HepG2 (cell line): ENCODE measurements around the gene SYNPO. TPM values are rescaled to one million over a fixed set of nuclear protein-coding genes. Genes with fewer than 3 reads are reported as not detected.
A peak's percentile ranks its signal among the peaks of the same experiment; 100 is the strongest.

Experiments
- ARHGAP35 ChIP-seq: sonication (generic); formaldehyde crosslinking; IDR thresholded peaks from 2 replicates; pipeline ENCODE4 v1.9.0; 2022; ENCODE audit warnings: mild to moderate bottlenecking, inconsistent platforms, moderate library complexity, missing genetic modification reagents, borderline replicate concordance
- ATAD3A ChIP-seq: sonication (generic); formaldehyde crosslinking; IDR thresholded peaks from 2 replicates; pipeline ENCODE4 v1.4.0; 2020; ENCODE audit warnings: missing genetic modification reagents
- CBX1 ChIP-seq: IDR thresholded peaks from one replicate; pipeline ENCODE4 v1.6.1; 2016; ENCODE audit warnings: antibody characterized with exemption, low read depth
- CCDC6 ChIP-seq: sonication (generic); formaldehyde crosslinking; IDR thresholded peaks from 2 replicates; pipeline ENCODE4 v1.8.1; 2022; ENCODE audit warnings: mild to moderate bottlenecking, missing genetic modification reagents, moderate library complexity
- ELF4 ChIP-seq: sonication (generic); formaldehyde crosslinking; IDR thresholded peaks from 2 replicates; pipeline ENCODE4 v1.5.0; 2020; ENCODE audit warnings: missing genetic modification reagents, mild to moderate bottlenecking, moderate library complexity, borderline replicate concordance
- HDAC1 ChIP-seq: sonication (generic); formaldehyde crosslinking; IDR thresholded peaks from 2 replicates; pipeline ENCODE4 v1.5.1; 2020; ENCODE audit warnings: mild to moderate bottlenecking, missing genetic modification reagents
- HNRNPK ChIP-seq: fragments of 200-400 bp; formaldehyde crosslinking; IDR thresholded peaks from 2 replicates; pipeline ENCODE4 v1.6.1; 2018; ENCODE audit warnings: low read length, low read depth, moderate library complexity, mild to moderate bottlenecking; ENCODE audit not compliant: poor library complexity, severe bottlenecking
- KLF16 ChIP-seq, 2 experiments: sonication (generic) in 1 of 2; formaldehyde crosslinking in 1 of 2; IDR thresholded peaks; 2 replicates each; pipeline versions ENCODE4 v1.6.1 to v1.8.0; 2016 to 2023; ENCODE audit warnings: missing genetic modification reagents in 2 of 2, missing compliant biosample characterization in 1 of 2
- MEIS2 ChIP-seq: sonication (generic); formaldehyde crosslinking; IDR thresholded peaks from 2 replicates; pipeline ENCODE4 v1.9.0; 2021; ENCODE audit warnings: mild to moderate bottlenecking, missing genetic modification reagents
- MIER3 ChIP-seq: IDR thresholded peaks from 2 replicates; pipeline ENCODE4 v1.6.1; 2016; ENCODE audit warnings: missing compliant biosample characterization, borderline replicate concordance
- NFE2L1 ChIP-seq: sonication (generic); formaldehyde crosslinking; IDR thresholded peaks from 2 replicates; pipeline ENCODE4 v1.4.0; 2020; ENCODE audit warnings: missing genetic modification reagents, mild to moderate bottlenecking, borderline replicate concordance
- NPAS2 ChIP-seq: sonication (generic); formaldehyde crosslinking; IDR thresholded peaks from 2 replicates; pipeline ENCODE4 v1.8.0; 2022; ENCODE audit warnings: mild to moderate bottlenecking, missing genetic modification reagents, borderline replicate concordance
- NR2C2 ChIP-seq: sonication (generic); formaldehyde crosslinking; IDR thresholded peaks from 2 replicates; pipeline ENCODE4 v1.4.0; 2020; ENCODE audit warnings: missing genetic modification reagents, mild to moderate bottlenecking, moderate library complexity, borderline replicate concordance
- PLRG1 ChIP-seq: fragments of 450-650 bp; conservative IDR thresholded peaks from 2 replicates; pipeline ENCODE4 v1.6.1; 2016
- WIZ ChIP-seq: sonication (generic); formaldehyde crosslinking; IDR thresholded peaks from 2 replicates; pipeline ENCODE4 v1.5.1; 2020; ENCODE audit warnings: mild to moderate bottlenecking, missing genetic modification reagents
- XBP1 ChIP-seq: sonication (generic); formaldehyde crosslinking; IDR thresholded peaks from 2 replicates; pipeline ENCODE4 v1.5.0; 2020; ENCODE audit warnings: missing genetic modification reagents
- ZFP1 ChIP-seq: IDR thresholded peaks from 2 replicates; pipeline ENCODE4 v1.6.1; 2016
- ZFX ChIP-seq: sonication (generic); formaldehyde crosslinking; IDR thresholded peaks from 2 replicates; pipeline ENCODE4 v1.4.0; 2020; ENCODE audit warnings: mild to moderate bottlenecking, low read depth, missing genetic modification reagents, moderate library complexity
- ZNF350 ChIP-seq: sonication (generic); formaldehyde crosslinking; IDR thresholded peaks from 2 replicates; pipeline ENCODE4 v1.4.0; 2020; ENCODE audit warnings: mild to moderate bottlenecking, low read depth, missing genetic modification reagents, borderline replicate concordance
- ZNF660 ChIP-seq: sonication (generic); formaldehyde crosslinking; IDR thresholded peaks from 2 replicates; pipeline ENCODE4 v1.5.1; 2020; ENCODE audit warnings: mild to moderate bottlenecking, low read depth, missing genetic modification reagents, borderline replicate concordance
- ZNF674 ChIP-seq: sonication (generic); formaldehyde crosslinking; IDR thresholded peaks from 2 replicates; pipeline ENCODE4 v1.5.0; 2020; ENCODE audit warnings: low read depth, mild to moderate bottlenecking, missing genetic modification reagents
- ZNF883 ChIP-seq: sonication (generic); formaldehyde crosslinking; IDR thresholded peaks from 2 replicates; pipeline ENCODE4 v1.5.1; 2020; ENCODE audit warnings: mild to moderate bottlenecking, missing genetic modification reagents; ENCODE audit errors: not compliant biosample characterization
- polyA plus RNA-seq, 8 experiments: library from polyadenylated mRNA; depleted of rRNA in 3 of 8; stranded (reverse) in 7 of 8; unstranded in 1 of 8; fragments of >200 nt; fragmentation: Illumina TruSeq in 4 of 8; extraction: Trizol in 4 of 8; gene quantifications; 2 replicates each; pipeline versions ENCODE4 v1.2.1 to v1.2.3, GENCODE V29; 2011 to 2016; ENCODE audit warnings: low read depth in 4 of 8, missing spikeins in 1 of 8, mixed read lengths in 1 of 8; ENCODE audit not compliant: insufficient read depth in 1 of 8
- total RNA-seq, 5 experiments: library from RNA; depleted of rRNA; stranded (reverse); fragments of >200 nt; fragmentation: Illumina TruSeq; extraction: Trizol; gene quantifications; 2 replicates each; pipeline ENCODE4 v1.2.3, GENCODE V29; 2016; ENCODE audit warnings: low read depth in 1 of 5
- TF ChIP-seq, protein P1 (sequence below): sonication (generic); formaldehyde crosslinking; IDR thresholded peaks from 2 replicates; pipeline ENCODE4 v1.4.0; 2020; ENCODE audit warnings: missing genetic modification reagents, mild to moderate bottlenecking, borderline replicate concordance
- TF ChIP-seq, protein P2 (sequence below): fragments of 450-650 bp; IDR thresholded peaks from 2 replicates; pipeline ENCODE4 v1.6.1; 2016
- TF ChIP-seq, protein P3 (sequence below): sonication (generic); formaldehyde crosslinking; IDR thresholded peaks from 2 replicates; pipeline ENCODE4 v1.8.0; 2022; ENCODE audit warnings: mild to moderate bottlenecking, missing genetic modification reagents, moderate library complexity

SYNPO gene
- total and polyA plus RNA-seq, 2 of the 13 experiments (the other 11 are each of a cell fraction or from before 2014, with no cell fraction given): 0.09 to 0.30 TPM

DNA sequence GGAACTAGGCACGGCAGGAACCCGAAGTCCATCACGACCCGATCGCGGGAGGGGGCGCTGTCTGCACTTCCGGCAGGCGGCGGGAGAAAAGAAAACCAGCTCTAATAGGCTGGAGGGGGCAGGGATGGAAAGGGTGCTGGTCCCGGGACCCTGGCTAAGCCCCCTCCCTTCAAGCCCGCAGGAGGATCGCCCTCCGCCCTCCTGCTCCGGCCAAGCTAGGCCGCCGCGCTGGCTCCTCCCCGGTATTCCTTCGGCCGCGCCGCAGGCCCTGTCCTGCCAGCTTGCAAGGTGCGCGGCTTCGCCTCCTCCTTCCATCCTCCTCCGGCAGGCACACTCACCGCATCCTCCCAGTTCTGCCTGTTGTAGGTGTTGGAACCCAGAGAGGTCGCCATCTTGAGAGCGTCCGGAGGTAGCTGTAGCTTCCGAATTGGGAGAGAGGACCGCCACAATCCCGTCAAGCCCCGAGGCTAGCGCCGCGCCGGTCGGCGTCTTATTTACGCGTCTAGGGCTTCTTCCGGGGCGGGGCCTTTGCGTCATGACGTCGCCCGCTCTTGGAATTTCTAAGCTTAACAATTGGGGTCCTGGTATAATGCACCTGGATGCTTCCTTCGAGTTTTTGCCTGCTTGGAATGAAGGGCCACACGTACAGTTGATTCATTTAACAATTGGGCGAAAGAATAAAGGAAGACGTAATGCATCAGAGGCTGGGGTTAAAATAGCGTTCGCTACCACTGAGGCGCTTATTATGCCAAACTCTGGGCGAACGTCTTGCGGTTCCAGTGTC lies 60.3 kb downstream of the SYNPO start, which contains the start of gene RBM22 (continued):
- TF ChIP-seq, protein P1, sequence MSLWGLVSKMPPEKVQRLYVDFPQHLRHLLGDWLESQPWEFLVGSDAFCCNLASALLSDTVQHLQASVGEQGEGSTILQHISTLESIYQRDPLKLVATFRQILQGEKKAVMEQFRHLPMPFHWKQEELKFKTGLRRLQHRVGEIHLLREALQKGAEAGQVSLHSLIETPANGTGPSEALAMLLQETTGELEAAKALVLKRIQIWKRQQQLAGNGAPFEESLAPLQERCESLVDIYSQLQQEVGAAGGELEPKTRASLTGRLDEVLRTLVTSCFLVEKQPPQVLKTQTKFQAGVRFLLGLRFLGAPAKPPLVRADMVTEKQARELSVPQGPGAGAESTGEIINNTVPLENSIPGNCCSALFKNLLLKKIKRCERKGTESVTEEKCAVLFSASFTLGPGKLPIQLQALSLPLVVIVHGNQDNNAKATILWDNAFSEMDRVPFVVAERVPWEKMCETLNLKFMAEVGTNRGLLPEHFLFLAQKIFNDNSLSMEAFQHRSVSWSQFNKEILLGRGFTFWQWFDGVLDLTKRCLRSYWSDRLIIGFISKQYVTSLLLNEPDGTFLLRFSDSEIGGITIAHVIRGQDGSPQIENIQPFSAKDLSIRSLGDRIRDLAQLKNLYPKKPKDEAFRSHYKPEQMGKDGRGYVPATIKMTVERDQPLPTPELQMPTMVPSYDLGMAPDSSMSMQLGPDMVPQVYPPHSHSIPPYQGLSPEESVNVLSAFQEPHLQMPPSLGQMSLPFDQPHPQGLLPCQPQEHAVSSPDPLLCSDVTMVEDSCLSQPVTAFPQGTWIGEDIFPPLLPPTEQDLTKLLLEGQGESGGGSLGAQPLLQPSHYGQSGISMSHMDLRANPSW: 0 out of 2 replicates have a peak, but pooled peaks have one; percentile 41
- TF ChIP-seq CBX1 (no peak), XBP1 (CRISPR knock-in tag) (no peak), KLF16 (CRISPR knock-in tag; IDR thresholded peaks at IDR 0.05) (peak in 1 of 2 experiments; percentile 59; a peak in 2 of 4 replicates), MEIS2 (CRISPR knock-in tag) (peak; percentile 56; the same call in 1 of the 2 replicates), ZNF660 (CRISPR knock-in tag) (no peak), ZNF350 (CRISPR knock-in tag) (peak; percentile 87; the same call in 1 of the 2 replicates), WIZ (CRISPR knock-in tag) (0 out of 2 replicates have a peak, but pooled peaks have one; percentile 4), NR2C2 (CRISPR knock-in tag) (peak; percentile 78; the same call in 1 of the 2 replicates), PLRG1 (no peak), HNRNPK (no peak), ELF4 (CRISPR knock-in tag) (no peak), NPAS2 (CRISPR knock-in tag) (no peak), NFE2L1 (no peak), MIER3 (peak; percentile 37; the same call in 1 of the 2 replicates), ATAD3A (no peak), ZFX (CRISPR knock-in tag) (peak; percentile 97), ZNF674 (CRISPR knock-in tag) (no peak), ZFP1 (CRISPR knock-in tag) (no peak; the same call in 1 of the 2 replicates), HDAC1 (peak; percentile 79), ZNF883 (CRISPR knock-in tag) (peak; percentile 90), CCDC6 (CRISPR knock-in tag) (peak; percentile 38; the same call in 1 of the 2 replicates), ARHGAP35 (CRISPR knock-in tag) (no peak)
- TF ChIP-seq, protein P2, sequence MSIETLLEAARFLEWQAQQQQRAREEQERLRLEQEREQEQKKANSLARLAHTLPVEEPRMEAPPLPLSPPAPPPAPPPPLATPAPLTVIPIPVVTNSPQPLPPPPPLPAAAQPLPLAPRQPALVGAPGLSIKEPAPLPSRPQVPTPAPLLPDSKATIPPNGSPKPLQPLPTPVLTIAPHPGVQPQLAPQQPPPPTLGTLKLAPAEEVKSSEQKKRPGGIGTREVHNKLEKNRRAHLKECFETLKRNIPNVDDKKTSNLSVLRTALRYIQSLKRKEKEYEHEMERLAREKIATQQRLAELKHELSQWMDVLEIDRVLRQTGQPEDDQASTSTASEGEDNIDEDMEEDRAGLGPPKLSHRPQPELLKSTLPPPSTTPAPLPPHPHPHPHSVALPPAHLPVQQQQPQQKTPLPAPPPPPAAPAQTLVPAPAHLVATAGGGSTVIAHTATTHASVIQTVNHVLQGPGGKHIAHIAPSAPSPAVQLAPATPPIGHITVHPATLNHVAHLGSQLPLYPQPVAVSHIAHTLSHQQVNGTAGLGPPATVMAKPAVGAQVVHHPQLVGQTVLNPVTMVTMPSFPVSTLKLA: no peak
- TF ChIP-seq, protein P3, sequence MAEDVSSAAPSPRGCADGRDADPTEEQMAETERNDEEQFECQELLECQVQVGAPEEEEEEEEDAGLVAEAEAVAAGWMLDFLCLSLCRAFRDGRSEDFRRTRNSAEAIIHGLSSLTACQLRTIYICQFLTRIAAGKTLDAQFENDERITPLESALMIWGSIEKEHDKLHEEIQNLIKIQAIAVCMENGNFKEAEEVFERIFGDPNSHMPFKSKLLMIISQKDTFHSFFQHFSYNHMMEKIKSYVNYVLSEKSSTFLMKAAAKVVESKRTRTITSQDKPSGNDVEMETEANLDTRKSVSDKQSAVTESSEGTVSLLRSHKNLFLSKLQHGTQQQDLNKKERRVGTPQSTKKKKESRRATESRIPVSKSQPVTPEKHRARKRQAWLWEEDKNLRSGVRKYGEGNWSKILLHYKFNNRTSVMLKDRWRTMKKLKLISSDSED (CRISPR knock-in tag): no peak
